Rectal smooth muscle tissue (tissue), 1 donor: ENCODE data around the gene NT5DC4.
"Not testable (repeated sequence)": the region's sequence is repeated elsewhere in the genome, so short reads cannot be mapped to it uniquely, and the experiment has no call there.

ENCODE experiments used
- H3K27ac ChIP-seq: one replicate; pipeline ENCODE4 v1.7.0; 2013; ENCODE audit warnings: low read depth, low read length, inconsistent platforms
- H3K27me3 ChIP-seq: one replicate; pipeline ENCODE4 v1.7.0; 2013; ENCODE audit warnings: low read length; ENCODE audit not compliant: control insufficient read depth, insufficient read depth
- H3K36me3 ChIP-seq: one replicate; pipeline ENCODE4 v1.7.0; 2013; ENCODE audit warnings: low read length; ENCODE audit not compliant: control insufficient read depth, insufficient read depth
- H3K4me1 ChIP-seq: one replicate; pipeline ENCODE4 v1.7.0; 2013; ENCODE audit warnings: low read length; ENCODE audit not compliant: control insufficient read depth, insufficient read depth
- H3K4me3 ChIP-seq: one replicate; pipeline ENCODE4 v1.7.0; 2013; ENCODE audit warnings: low read length
- H3K9ac ChIP-seq: one replicate; pipeline ENCODE4 v1.7.0; 2013; ENCODE audit warnings: low read length

The NT5DC4 gene

GRCh38 chr2:112706170-112706664 lies 14.6 kb upstream of the NT5DC4 start:
- Histone ChIP-seq H3K9ac (no peak overlapping the region), H3K36me3 (no peaks in the 10 kb centered on the region), H3K27ac (no peak overlapping the region), H3K27me3 (peaks cover 2% of the 10 kb centered on the region), H3K4me1 (no peaks in the 10 kb centered on the region), H3K4me3 (no peak overlapping the region)

GRCh38 chr2:112706947-112707346 lies 13.9 kb upstream of the NT5DC4 start:
- H3K9ac ChIP-seq, H3K27me3 ChIP-seq, H3K27ac ChIP-seq, H3K36me3 ChIP-seq, H3K4me3 ChIP-seq, H3K4me1 ChIP-seq: not testable (repeated sequence)

- H3K9ac ChIP-seq = no peak overlapping the region
- H3K4me1 ChIP-seq = no peaks in the 10 kb centered on the region
- no peak overlapping the region for H3K27ac ChIP-seq
- peaks cover 2% of the 10 kb centered on the region for H3K27me3 ChIP-seq
- no peak overlapping the region for H3K4me3 ChIP-seq
- H3K36me3 ChIP-seq = no peaks in the 10 kb centered on the region
Measured at GRCh38 chr2:112708968-112709367, 11.9 kb upstream of the NT5DC4 start.

GRCh38 chr2:112709703-112710102 lies 11.1 kb upstream of the NT5DC4 start:
- Histone ChIP-seq H3K36me3 (no peaks in the 10 kb centered on the region), H3K4me3 (no peak overlapping the region), H3K27me3 (peaks cover 2% of the 10 kb centered on the region), H3K4me1 (no peaks in the 10 kb centered on the region), H3K9ac (no peak overlapping the region), H3K27ac (no peak overlapping the region)

- peaks cover 2% of the 10 kb centered on the region for H3K27me3 ChIP-seq
- no peak overlapping the region for H3K4me3 ChIP-seq
- no peak overlapping the region for H3K27ac ChIP-seq
- no peak overlapping the region for H3K9ac ChIP-seq
- H3K4me1 ChIP-seq = no peaks in the 10 kb centered on the region
- H3K36me3 ChIP-seq = no peaks in the 10 kb centered on the region
Measured at GRCh38 chr2:112710956-112711750, 9.7 kb upstream of the NT5DC4 start.

- Histone ChIP-seq H3K27ac (no peak overlapping the region), H3K27me3 (peaks cover 2% of the 10 kb centered on the region), H3K4me3 (no peak overlapping the region), H3K36me3 (no peaks in the 10 kb centered on the region), H3K4me1 (no peaks in the 10 kb centered on the region), H3K9ac (no peak overlapping the region)
Measured at GRCh38 chr2:112712465-112712864, 8.4 kb upstream of the NT5DC4 start.

- no peaks in the 10 kb centered on the region for H3K4me1 ChIP-seq
- no peak overlapping the region for H3K4me3 ChIP-seq
- H3K9ac ChIP-seq = no peak overlapping the region
- H3K27me3 ChIP-seq = peaks cover 2% of the 10 kb centered on the region
- H3K27ac ChIP-seq = no peak overlapping the region
- H3K36me3 ChIP-seq = no peaks in the 10 kb centered on the region
Measured at GRCh38 chr2:112712903-112713584, 7.8 kb upstream of the NT5DC4 start.

- Histone ChIP-seq H3K27ac (no peak overlapping the region), H3K4me1 (no peaks in the 10 kb centered on the region), H3K4me3 (no peak overlapping the region), H3K27me3 (peaks cover 2% of the 10 kb centered on the region), H3K36me3 (no peaks in the 10 kb centered on the region), H3K9ac (no peak overlapping the region)
Measured at GRCh38 chr2:112713585-112713925, 7.3 kb upstream of the NT5DC4 start.

GRCh38 chr2:112713926-112714325 lies 6.9 kb upstream of the NT5DC4 start:
- H3K4me1 ChIP-seq = no peaks in the 10 kb centered on the region

GRCh38 chr2:112714331-112714730 lies 6.5 kb upstream of the NT5DC4 start:
- peaks cover 2% of the 10 kb centered on the region for H3K27me3 ChIP-seq
- no peak overlapping the region for H3K4me3 ChIP-seq
- no peaks in the 10 kb centered on the region for H3K36me3 ChIP-seq
- H3K4me1 ChIP-seq = no peaks in the 10 kb centered on the region
- no peak overlapping the region for H3K9ac ChIP-seq
- H3K27ac ChIP-seq = no peak overlapping the region

More at GRCh38 chr2:112713926-112714325, 6.9 kb upstream of the NT5DC4 start:
- H3K36me3 ChIP-seq = no peaks in the 10 kb centered on the region
- no peak overlapping the region for H3K9ac ChIP-seq
- no peak overlapping the region for H3K4me3 ChIP-seq
- no peak overlapping the region for H3K27ac ChIP-seq
- peaks cover 2% of the 10 kb centered on the region for H3K27me3 ChIP-seq

- no peaks in the 10 kb centered on the region for H3K4me1 ChIP-seq
- H3K4me3 ChIP-seq = no peak overlapping the region
- H3K36me3 ChIP-seq = no peaks in the 10 kb centered on the region
- H3K27ac ChIP-seq = no peak overlapping the region
- no peaks in the 10 kb centered on the region for H3K27me3 ChIP-seq
- no peak overlapping the region for H3K9ac ChIP-seq
Measured at GRCh38 chr2:112714836-112715631, 5.8 kb upstream of the NT5DC4 start.

- H3K4me1 ChIP-seq, H3K27ac ChIP-seq, H3K36me3 ChIP-seq, H3K4me3 ChIP-seq, H3K27me3 ChIP-seq, H3K9ac ChIP-seq: not testable (repeated sequence)
Measured at GRCh38 chr2:112716094-112716493, 4.7 kb upstream of the NT5DC4 start.
